Measurements from ENCODE around the gene EIF3L.

Gene EIF3L

DNA sequence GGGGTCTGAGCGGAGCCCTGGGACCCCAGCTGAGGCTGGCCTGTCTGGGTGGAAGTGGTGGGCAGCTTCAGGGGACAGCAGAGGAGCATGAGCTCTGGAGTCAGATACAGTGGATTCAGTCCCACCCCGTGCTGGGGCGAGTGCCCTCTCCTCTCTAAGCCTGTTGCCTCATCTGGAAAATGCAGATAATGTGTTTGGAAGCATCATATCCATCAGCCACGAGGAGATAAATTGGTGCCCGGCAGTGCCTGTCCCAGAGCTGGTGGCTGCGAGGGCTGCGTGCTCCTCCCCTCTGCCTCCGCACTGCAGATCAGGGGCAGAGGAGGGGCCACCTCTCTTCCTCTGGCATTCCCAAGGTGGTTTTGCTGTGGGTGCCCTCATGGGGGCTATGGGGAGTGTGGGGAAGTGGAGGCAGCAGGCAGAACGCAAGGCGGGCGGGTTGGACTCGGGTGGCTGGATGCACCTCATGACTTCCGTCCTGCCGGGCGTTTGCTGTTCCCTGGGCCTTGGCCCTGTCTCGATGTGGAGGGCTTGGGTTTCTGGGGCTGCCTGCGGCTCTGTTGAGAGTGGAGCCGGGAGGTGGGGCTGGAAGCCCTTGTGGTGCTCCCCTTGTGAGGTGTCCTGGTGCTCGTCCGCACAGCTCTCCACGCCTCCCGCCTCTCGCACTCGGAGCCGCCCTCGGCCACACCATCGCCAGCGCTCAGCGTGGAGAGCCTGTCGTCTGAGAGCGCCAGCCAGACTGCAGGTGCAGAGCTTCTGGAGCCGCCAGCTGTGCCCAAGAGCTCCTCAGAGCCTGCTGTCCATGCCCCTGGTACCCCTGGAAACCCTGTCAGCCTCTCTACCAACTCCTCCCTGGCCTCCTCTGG, 77.8 kb downstream of the EIF3L start:
- TF ChIP-seq TOX (CRISPR knock-in tag; IDR thresholded peaks at IDR 0.05; ENCODE audit: borderline replicate concordance) (no peak), ZNF8 (CRISPR knock-in tag; IDR thresholded peaks at IDR 0.05) (no peak), RARB (CRISPR knock-in tag; IDR thresholded peaks at IDR 0.05) (no peak), ARNTL (CRISPR knock-in tag; IDR thresholded peaks at IDR 0.05; ENCODE audit: borderline replicate concordance, low read depth) (no peak), PPARA (CRISPR knock-in tag; IDR thresholded peaks at IDR 0.05; ENCODE audit: borderline replicate concordance) (no peak), ZFP3 (CRISPR knock-in tag; IDR thresholded peaks at IDR 0.05) (no peak)
- TF ChIP-seq, protein P1, sequence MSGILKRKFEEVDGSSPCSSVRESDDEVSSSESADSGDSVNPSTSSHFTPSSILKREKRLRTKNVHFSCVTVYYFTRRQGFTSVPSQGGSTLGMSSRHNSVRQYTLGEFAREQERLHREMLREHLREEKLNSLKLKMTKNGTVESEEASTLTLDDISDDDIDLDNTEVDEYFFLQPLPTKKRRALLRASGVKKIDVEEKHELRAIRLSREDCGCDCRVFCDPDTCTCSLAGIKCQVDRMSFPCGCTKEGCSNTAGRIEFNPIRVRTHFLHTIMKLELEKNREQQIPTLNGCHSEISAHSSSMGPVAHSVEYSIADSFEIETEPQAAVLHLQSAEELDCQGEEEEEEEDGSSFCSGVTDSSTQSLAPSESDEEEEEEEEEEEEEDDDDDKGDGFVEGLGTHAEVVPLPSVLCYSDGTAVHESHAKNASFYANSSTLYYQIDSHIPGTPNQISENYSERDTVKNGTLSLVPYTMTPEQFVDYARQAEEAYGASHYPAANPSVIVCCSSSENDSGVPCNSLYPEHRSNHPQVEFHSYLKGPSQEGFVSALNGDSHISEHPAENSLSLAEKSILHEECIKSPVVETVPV (CRISPR knock-in tag; IDR thresholded peaks at IDR 0.05): no peak
- ATAC-seq: no peak

DNA sequence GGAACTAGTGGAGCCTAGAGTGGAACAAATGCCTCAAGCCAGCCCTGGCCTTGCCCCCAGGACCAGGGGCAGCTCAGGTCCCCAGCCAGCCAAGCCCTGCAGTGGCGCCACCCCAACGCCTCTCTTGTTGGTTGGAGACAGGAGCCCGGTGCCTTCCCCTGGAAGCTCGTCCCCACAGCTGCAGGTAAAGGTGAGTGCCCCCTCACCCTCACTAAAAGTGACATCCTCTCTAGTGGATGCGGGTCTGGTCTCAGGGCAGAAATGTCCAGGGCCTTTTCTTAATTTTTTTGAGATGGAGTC, 78.4 kb downstream of the EIF3L start:
- TF ChIP-seq, protein P2, sequence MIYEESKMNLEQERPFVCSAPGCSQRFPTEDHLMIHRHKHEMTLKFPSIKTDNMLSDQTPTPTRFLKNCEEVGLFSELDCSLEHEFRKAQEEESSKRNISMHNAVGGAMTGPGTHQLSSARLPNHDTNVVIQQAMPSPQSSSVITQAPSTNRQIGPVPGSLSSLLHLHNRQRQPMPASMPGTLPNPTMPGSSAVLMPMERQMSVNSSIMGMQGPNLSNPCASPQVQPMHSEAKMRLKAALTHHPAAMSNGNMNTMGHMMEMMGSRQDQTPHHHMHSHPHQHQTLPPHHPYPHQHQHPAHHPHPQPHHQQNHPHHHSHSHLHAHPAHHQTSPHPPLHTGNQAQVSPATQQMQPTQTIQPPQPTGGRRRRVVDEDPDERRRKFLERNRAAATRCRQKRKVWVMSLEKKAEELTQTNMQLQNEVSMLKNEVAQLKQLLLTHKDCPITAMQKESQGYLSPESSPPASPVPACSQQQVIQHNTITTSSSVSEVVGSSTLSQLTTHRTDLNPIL (CRISPR knock-in tag; IDR thresholded peaks at IDR 0.05; ENCODE audit: low read depth): no peak
- TF ChIP-seq, protein P3, sequence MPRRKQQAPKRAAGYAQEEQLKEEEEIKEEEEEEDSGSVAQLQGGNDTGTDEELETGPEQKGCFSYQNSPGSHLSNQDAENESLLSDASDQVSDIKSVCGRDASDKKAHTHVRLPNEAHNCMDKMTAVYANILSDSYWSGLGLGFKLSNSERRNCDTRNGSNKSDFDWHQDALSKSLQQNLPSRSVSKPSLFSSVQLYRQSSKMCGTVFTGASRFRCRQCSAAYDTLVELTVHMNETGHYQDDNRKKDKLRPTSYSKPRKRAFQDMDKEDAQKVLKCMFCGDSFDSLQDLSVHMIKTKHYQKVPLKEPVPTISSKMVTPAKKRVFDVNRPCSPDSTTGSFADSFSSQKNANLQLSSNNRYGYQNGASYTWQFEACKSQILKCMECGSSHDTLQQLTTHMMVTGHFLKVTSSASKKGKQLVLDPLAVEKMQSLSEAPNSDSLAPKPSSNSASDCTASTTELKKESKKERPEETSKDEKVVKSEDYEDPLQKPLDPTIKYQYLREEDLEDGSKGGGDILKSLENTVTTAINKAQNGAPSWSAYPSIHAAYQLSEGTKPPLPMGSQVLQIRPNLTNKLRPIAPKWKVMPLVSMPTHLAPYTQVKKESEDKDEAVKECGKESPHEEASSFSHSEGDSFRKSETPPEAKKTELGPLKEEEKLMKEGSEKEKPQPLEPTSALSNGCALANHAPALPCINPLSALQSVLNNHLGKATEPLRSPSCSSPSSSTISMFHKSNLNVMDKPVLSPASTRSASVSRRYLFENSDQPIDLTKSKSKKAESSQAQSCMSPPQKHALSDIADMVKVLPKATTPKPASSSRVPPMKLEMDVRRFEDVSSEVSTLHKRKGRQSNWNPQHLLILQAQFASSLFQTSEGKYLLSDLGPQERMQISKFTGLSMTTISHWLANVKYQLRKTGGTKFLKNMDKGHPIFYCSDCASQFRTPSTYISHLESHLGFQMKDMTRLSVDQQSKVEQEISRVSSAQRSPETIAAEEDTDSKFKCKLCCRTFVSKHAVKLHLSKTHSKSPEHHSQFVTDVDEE (CRISPR knock-in tag; IDR thresholded peaks at IDR 0.05): no peak
- TF ChIP-seq ZFP30 (CRISPR knock-in tag; IDR thresholded peaks at IDR 0.05) (no peak), SNAI2 (CRISPR knock-in tag; IDR thresholded peaks at IDR 0.05) (no peak), CSDC2 (CRISPR knock-in tag; IDR thresholded peaks at IDR 0.05) (no peak), ARNTL (CRISPR knock-in tag; IDR thresholded peaks at IDR 0.05; ENCODE audit: borderline replicate concordance, low read depth) (no peak), ZNF8 (CRISPR knock-in tag; IDR thresholded peaks at IDR 0.05) (no peak), OSR1 (CRISPR knock-in tag; IDR thresholded peaks at IDR 0.05) (no peak), GLIS3 (CRISPR knock-in tag; IDR thresholded peaks at IDR 0.05) (no peak), PPARA (CRISPR knock-in tag; IDR thresholded peaks at IDR 0.05; ENCODE audit: borderline replicate concordance) (no peak), ESRRG (CRISPR knock-in tag; IDR thresholded peaks at IDR 0.05) (no peak), TOX (CRISPR knock-in tag; IDR thresholded peaks at IDR 0.05; ENCODE audit: borderline replicate concordance) (no peak), ZFP3 (CRISPR knock-in tag; IDR thresholded peaks at IDR 0.05) (no peak), ZC3H10 (CRISPR knock-in tag; IDR thresholded peaks at IDR 0.05) (no peak)
- TF ChIP-seq, protein P1 (CRISPR knock-in tag; IDR thresholded peaks at IDR 0.05): no peak
- TF ChIP-seq, protein P4, sequence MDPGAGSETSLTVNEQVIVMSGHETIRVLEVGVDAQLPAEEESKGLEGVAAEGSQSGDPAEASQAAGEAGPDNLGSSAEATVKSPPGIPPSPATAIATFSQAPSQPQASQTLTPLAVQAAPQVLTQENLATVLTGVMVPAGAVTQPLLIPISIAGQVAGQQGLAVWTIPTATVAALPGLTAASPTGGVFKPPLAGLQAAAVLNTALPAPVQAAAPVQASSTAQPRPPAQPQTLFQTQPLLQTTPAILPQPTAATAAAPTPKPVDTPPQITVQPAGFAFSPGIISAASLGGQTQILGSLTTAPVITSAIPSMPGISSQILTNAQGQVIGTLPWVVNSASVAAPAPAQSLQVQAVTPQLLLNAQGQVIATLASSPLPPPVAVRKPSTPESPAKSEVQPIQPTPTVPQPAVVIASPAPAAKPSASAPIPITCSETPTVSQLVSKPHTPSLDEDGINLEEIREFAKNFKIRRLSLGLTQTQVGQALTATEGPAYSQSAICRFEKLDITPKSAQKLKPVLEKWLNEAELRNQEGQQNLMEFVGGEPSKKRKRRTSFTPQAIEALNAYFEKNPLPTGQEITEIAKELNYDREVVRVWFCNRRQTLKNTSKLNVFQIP (CRISPR knock-in tag; IDR thresholded peaks at IDR 0.05; ENCODE audit: borderline replicate concordance, low read depth): no peak
- TF ChIP-seq, protein P5, sequence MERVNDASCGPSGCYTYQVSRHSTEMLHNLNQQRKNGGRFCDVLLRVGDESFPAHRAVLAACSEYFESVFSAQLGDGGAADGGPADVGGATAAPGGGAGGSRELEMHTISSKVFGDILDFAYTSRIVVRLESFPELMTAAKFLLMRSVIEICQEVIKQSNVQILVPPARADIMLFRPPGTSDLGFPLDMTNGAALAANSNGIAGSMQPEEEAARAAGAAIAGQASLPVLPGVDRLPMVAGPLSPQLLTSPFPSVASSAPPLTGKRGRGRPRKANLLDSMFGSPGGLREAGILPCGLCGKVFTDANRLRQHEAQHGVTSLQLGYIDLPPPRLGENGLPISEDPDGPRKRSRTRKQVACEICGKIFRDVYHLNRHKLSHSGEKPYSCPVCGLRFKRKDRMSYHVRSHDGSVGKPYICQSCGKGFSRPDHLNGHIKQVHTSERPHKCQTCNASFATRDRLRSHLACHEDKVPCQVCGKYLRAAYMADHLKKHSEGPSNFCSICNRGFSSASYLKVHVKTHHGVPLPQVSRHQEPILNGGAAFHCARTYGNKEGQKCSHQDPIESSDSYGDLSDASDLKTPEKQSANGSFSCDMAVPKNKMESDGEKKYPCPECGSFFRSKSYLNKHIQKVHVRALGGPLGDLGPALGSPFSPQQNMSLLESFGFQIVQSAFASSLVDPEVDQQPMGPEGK (CRISPR knock-in tag; IDR thresholded peaks at IDR 0.05; ENCODE audit: borderline replicate concordance): no peak
- ATAC-seq: no peak
